GM23338 (cell line): Measurements from ENCODE around the gene KLK11. TPM values are rescaled to one million over a fixed set of nuclear protein-coding genes. Genes with fewer than 3 reads are reported as not detected.

Source experiments
- ATAC-seq: fragments of 200-7000 bp; cut with Tn5 transposase; 3 replicates; pipeline ENCODE4 v1.9.1; 2020
- DNase-seq: peaks from one replicate; pipeline ENCODE4 v3.0.0-alpha.2; 2015; ENCODE audit warnings: low spot score
- H2AFZ ChIP-seq: fragments of 200-600 bp; sonication (generic); 2 replicates; pipeline ENCODE4 v1.8.0; 2016; ENCODE audit warnings: antibody characterized with exemption, mild to moderate bottlenecking, moderate library complexity
- H3F3A ChIP-seq: fragments of 200-600 bp; sonication (generic); replicated peaks from 2 replicates; pipeline ENCODE4 v1.8.0; 2017; ENCODE audit warnings: antibody characterized with exemption, mixed run types, low read depth
- H3K27ac ChIP-seq: fragments of 200-600 bp; sonication (generic); 2 replicates; pipeline ENCODE4 v1.6.1; 2016; ENCODE audit warnings: low read depth
- H3K27me3 ChIP-seq: fragments of 200-600 bp; sonication (generic); 2 replicates; pipeline ENCODE4 v1.8.0; 2016; ENCODE audit warnings: mild to moderate bottlenecking, mixed run types, moderate library complexity; ENCODE audit not compliant: insufficient read depth
- H3K36me3 ChIP-seq: fragments of 200-600 bp; sonication (generic); 2 replicates; pipeline ENCODE4 v1.8.0; 2016; ENCODE audit warnings: mild to moderate bottlenecking; ENCODE audit not compliant: insufficient read depth
- H3K4me1 ChIP-seq: fragments of 200-600 bp; sonication (generic); 2 replicates; pipeline ENCODE4 v1.8.0; 2016; ENCODE audit warnings: mild to moderate bottlenecking, moderate library complexity; ENCODE audit not compliant: insufficient read depth
- H3K4me2 ChIP-seq: fragments of 200-600 bp; sonication (generic); 2 replicates; pipeline ENCODE4 v1.7.1; 2017; ENCODE audit warnings: mixed run types
- H3K4me3 ChIP-seq: fragments of 200-600 bp; sonication (generic); 2 replicates; pipeline ENCODE4 v1.6.1; 2016; ENCODE audit warnings: mixed run types
- H3K79me2 ChIP-seq: fragments of 200-600 bp; sonication (generic); replicated peaks from 2 replicates; pipeline ENCODE4 v1.8.0; 2017; ENCODE audit warnings: mild to moderate bottlenecking; ENCODE audit not compliant: insufficient read depth
- H3K9me2 ChIP-seq: fragments of 200-600 bp; sonication (generic); 2 replicates; pipeline ENCODE4 v1.8.0; 2017; ENCODE audit not compliant: insufficient read depth
- H4K20me1 ChIP-seq: fragments of 200-600 bp; sonication (generic); replicated peaks from 2 replicates; pipeline ENCODE4 v1.8.0; 2017; ENCODE audit warnings: mild to moderate bottlenecking; ENCODE audit not compliant: insufficient read depth
- H3K27ac Mint-ChIP-seq: 2 replicates; pipeline ENCODE4 v1.8.0; 2020; ENCODE audit warnings: inconsistent platforms, mild to moderate bottlenecking, moderate library complexity, mixed read lengths
- H3K27me3 Mint-ChIP-seq: 3 replicates; pipeline ENCODE4 v1.8.0; 2022; ENCODE audit warnings: low read depth, mild to moderate bottlenecking, moderate library complexity, mixed read lengths, inconsistent platforms; ENCODE audit not compliant: insufficient read depth, poor library complexity
- H3K36me3 Mint-ChIP-seq: 3 replicates; pipeline ENCODE4 v1.8.0; 2021; ENCODE audit warnings: low read depth, mild to moderate bottlenecking, inconsistent platforms, moderate library complexity, mixed read lengths
- H3K4me1 Mint-ChIP-seq: 3 replicates; pipeline ENCODE4 v1.8.0; 2020; ENCODE audit warnings: mild to moderate bottlenecking, inconsistent platforms, mixed read lengths
- H3K4me3 Mint-ChIP-seq: 3 replicates; pipeline ENCODE4 v1.8.0; 2021; ENCODE audit warnings: moderate library complexity, mild to moderate bottlenecking, inconsistent platforms, mixed read lengths
- H3K9me3 Mint-ChIP-seq: 3 replicates; pipeline ENCODE4 v1.8.0; 2020; ENCODE audit warnings: moderate library complexity, mild to moderate bottlenecking, inconsistent platforms, mixed read lengths
- CREB1 ChIP-seq: fragments of 250-450 bp; sonication (Bioruptor Pico); IDR thresholded peaks from 2 replicates; pipeline ENCODE4 v1.5.0; 2020; ENCODE audit warnings: low read depth, mild to moderate bottlenecking, moderate library complexity
- EZH2 ChIP-seq: fragments of 200-600 bp; sonication (generic); IDR thresholded peaks from one replicate; pipeline ENCODE4 v1.8.0; 2017; ENCODE audit warnings: antibody characterized with exemption, mild to moderate bottlenecking, low read depth; ENCODE audit not compliant: unreplicated experiment
- EZH2phosphoT487 ChIP-seq: fragments of 200-600 bp; sonication (generic); IDR thresholded peaks from one replicate; pipeline ENCODE4 v1.8.1; 2018; ENCODE audit warnings: antibody characterized with exemption; ENCODE audit not compliant: unreplicated experiment
- JUNB ChIP-seq: IDR thresholded peaks from one replicate; pipeline ENCODE4 v1.6.1; 2016; ENCODE audit warnings: antibody characterized with exemption; ENCODE audit not compliant: unreplicated experiment
- ZNF331 ChIP-seq: fragments of 250-450 bp; sonication (Bioruptor Pico); IDR thresholded peaks from 2 replicates; pipeline ENCODE4 v1.5.0; 2020; ENCODE audit warnings: low read depth, mild to moderate bottlenecking, moderate library complexity
- ZNF462 ChIP-seq: fragments of 250-450 bp; sonication (Bioruptor Pico); IDR thresholded peaks from 2 replicates; pipeline ENCODE4 v1.5.0; 2020; ENCODE audit warnings: mild to moderate bottlenecking, moderate library complexity
- polyA plus RNA-seq: library from polyadenylated mRNA; unstranded; fragments of >200 nt; fragmentation: Nextera tagmentation; extraction: Ambion mirVana; gene quantifications from 2 replicates; pipeline ENCODE4 v1.2.1, GENCODE V29; 2016
- total RNA-seq: library from RNA; depleted of rRNA; stranded (reverse); fragments of >200 nt; shearing (Covaris generic); gene quantifications from 2 replicates; pipeline ENCODE4 v1.2.3, GENCODE V29; 2014

KLK11 gene
- total and polyA plus RNA-seq, 2 experiments from 2014 or later, result not detected

GRCh38 chr19:50974702-50975556 lies 51.5 kb downstream of the KLK11 start (continued):
- TF ChIP-seq ZNF462 (CRISPR knock-in tag) (no peak), ZNF331 (CRISPR knock-in tag) (no peak), EZH2 (no peak), CREB1 (no peak), JUNB (no peak)

- no peak overlapping the region for H3K4me3 Mint-ChIP-seq
- Histone ChIP-seq H4K20me1 (no peaks in the 10 kb centered on the region), H3K4me1 (peaks cover 1% of the 10 kb centered on the region; the same call in 1 of the 2 replicates), H3K27me3 (no peaks in the 10 kb centered on the region), H3K4me2 (no peak overlapping the region), H3K36me3 (no peaks in the 10 kb centered on the region), H3K4me3 (no peak overlapping the region), H3K9me2 (no peaks in the 10 kb centered on the region), H3K79me2 (no peaks in the 10 kb centered on the region), H3F3A (no peaks in the 10 kb centered on the region), H3K27ac (no peak overlapping the region), H2AFZ (no peak overlapping the region)
- peaks cover 12% of the 10 kb centered on the region for H3K27me3 Mint-ChIP-seq
- H3K4me1 Mint-ChIP-seq, result peaks cover 34% of the 10 kb centered on the region
- DNase-seq, result no peak
- no peaks in the 10 kb centered on the region; the same call in 1 of the 3 replicates for H3K9me3 Mint-ChIP-seq
- no peak for ATAC-seq
- no peaks in the 10 kb centered on the region for H3K36me3 Mint-ChIP-seq
- H3K27ac Mint-ChIP-seq, result no peak overlapping the region
- no peak for TF ChIP-seq ZNF462 (CRISPR knock-in tag)
- no peak for TF ChIP-seq EZH2phosphoT487
- no peak for TF ChIP-seq CREB1
Observed at GRCh38 chr19:50972795-50973376, 53.5 kb downstream of the KLK11 start.
